Osteocyte (in vitro differentiated cells): Measurements from ENCODE around the gene ZSWIM4. TPM values are rescaled to one million over a fixed set of nuclear protein-coding genes. Genes with fewer than 3 reads are reported as not detected.
"Not testable (repeated sequence)": the region's sequence is repeated elsewhere in the genome, so short reads cannot be mapped to it uniquely, and the experiment has no call there.

ENCODE experiments used
- DNase-seq: peaks from one replicate; pipeline ENCODE4 v3.0.0; 2021; ENCODE audit warnings: mixed read lengths; ENCODE audit not compliant: unreplicated experiment; ENCODE audit errors: extremely low spot score
- H3K27ac Mint-ChIP-seq: one replicate; pipeline ENCODE4 v1.8.0; 2021; ENCODE audit warnings: mild to moderate bottlenecking, mixed read lengths; ENCODE audit not compliant: unreplicated experiment
- H3K27me3 Mint-ChIP-seq: one replicate; pipeline ENCODE4 v1.8.0; 2021; ENCODE audit warnings: mixed read lengths; ENCODE audit not compliant: unreplicated experiment
- H3K36me3 Mint-ChIP-seq: one replicate; pipeline ENCODE4 v1.8.0; 2021; ENCODE audit warnings: mixed read lengths; ENCODE audit not compliant: unreplicated experiment
- H3K4me1 Mint-ChIP-seq: one replicate; pipeline ENCODE4 v1.8.0; 2021; ENCODE audit warnings: mixed read lengths; ENCODE audit not compliant: unreplicated experiment
- H3K4me3 Mint-ChIP-seq: one replicate; pipeline ENCODE4 v1.8.0; 2021; ENCODE audit warnings: mild to moderate bottlenecking, moderate library complexity, mixed read lengths; ENCODE audit not compliant: unreplicated experiment
- H3K9me3 Mint-ChIP-seq: one replicate; pipeline ENCODE4 v1.8.0; 2021; ENCODE audit warnings: mixed read lengths; ENCODE audit not compliant: unreplicated experiment
- CTCF ChIP-seq: fragments of 200-600 bp; sonication (generic); IDR thresholded peaks from 2 replicates; pipeline ENCODE4 v1.5.0; 2021; ENCODE audit warnings: antibody characterized with exemption, mild to moderate bottlenecking, moderate library complexity
- long read RNA-seq: library from polyadenylated mRNA; unstranded; transcript quantifications from one replicate; pipeline ENCODE4 v2.0.0, GENCODE V29; 2021
- total RNA-seq: library from RNA; stranded (reverse); gene quantifications from 2 replicates; pipeline ENCODE4 v1.2.1, GENCODE V29; 2021

Gene ZSWIM4
- 14.0 and 15.1 TPM in 2 replicates for total RNA-seq
- long read RNA-seq, partial matches to known transcripts = 0 of 1 reads
- long read RNA-seq, other reads (novel, unspliced or antisense) = 1 of 1 reads

GRCh38 chr19:13794757-13795589 is at the start of gene ZSWIM4:
Gene ZSWIM4, plus strand, starts transcription at chr19:13795443. Its CDS starts 206 bp downstream, at chr19:13795649.
- peak within 1 kb of the TSS; percentile 98 for H3K27ac Mint-ChIP-seq
- H3K36me3 Mint-ChIP-seq = peaks cover 2% of the 10 kb centered on the region
- no peak for TF ChIP-seq CTCF

GRCh38 chr19:13747098-13747453 is 48.2 kb upstream of the ZSWIM4 start:
- DNase-seq = no peak
- Mint-ChIP-seq H3K27me3 (no peaks in the 10 kb centered on the region), H3K27ac (peak overlapping the region; percentile 86), H3K9me3 (peaks cover 8% of the 10 kb centered on the region), H3K36me3 (peaks cover 6% of the 10 kb centered on the region), H3K4me3 (peak overlapping the region; percentile 84), H3K4me1 (peaks cover 14% of the 10 kb centered on the region)
- no peak for TF ChIP-seq CTCF

More at GRCh38 chr19:13794757-13795589, at the start of gene ZSWIM4:
- no peaks in the 10 kb centered on the region for H3K27me3 Mint-ChIP-seq
- H3K9me3 Mint-ChIP-seq = no peaks in the 10 kb centered on the region
- peaks cover 39% of the 10 kb centered on the region for H3K4me1 Mint-ChIP-seq
- H3K4me3 Mint-ChIP-seq = peak within 1 kb of the TSS; percentile 99
- DNase-seq = peak; percentile 99

- peaks cover 14% of the 10 kb centered on the region for H3K4me1 Mint-ChIP-seq
- TF ChIP-seq CTCF = no peak
- no peaks in the 10 kb centered on the region for H3K27me3 Mint-ChIP-seq
- no peak for DNase-seq
- H3K9me3 Mint-ChIP-seq = peaks cover 8% of the 10 kb centered on the region
- H3K27ac Mint-ChIP-seq = peak overlapping the region; percentile 86
- H3K4me3 Mint-ChIP-seq = peak overlapping the region; percentile 84
- peaks cover 6% of the 10 kb centered on the region for H3K36me3 Mint-ChIP-seq
Measured at GRCh38 chr19:13748169-13748828, 46.9 kb upstream of the ZSWIM4 start.

- Mint-ChIP-seq H3K4me3 (no peak overlapping the region), H3K27ac (no peak overlapping the region), H3K36me3 (peaks cover 20% of the 10 kb centered on the region), H3K27me3 (no peaks in the 10 kb centered on the region), H3K4me1 (peaks cover 14% of the 10 kb centered on the region), H3K9me3 (peaks cover 8% of the 10 kb centered on the region)
- TF ChIP-seq CTCF = no peak
- no peak for DNase-seq
Measured at GRCh38 chr19:13751436-13751835, 43.8 kb upstream of the ZSWIM4 start.

GRCh38 chr19:13753622-13754021 is 41.6 kb upstream of the ZSWIM4 start:
- H3K36me3 Mint-ChIP-seq = peaks cover 30% of the 10 kb centered on the region
- not testable (repeated sequence) for DNase-seq, H3K4me1 Mint-ChIP-seq, H3K27ac Mint-ChIP-seq, H3K9me3 Mint-ChIP-seq, H3K27me3 Mint-ChIP-seq, H3K4me3 Mint-ChIP-seq
